ENCODE measurements around the gene HAS3. TPM values are rescaled to one million over a fixed set of nuclear protein-coding genes. Genes with fewer than 3 reads are reported as not detected.
"Not testable (repeated sequence)": the region's sequence is repeated elsewhere in the genome, so short reads cannot be mapped to it uniquely, and the experiment has no call there.

HAS3 gene
- total RNA-seq, 6 experiments from 2014 or later, result 1.5 to 2.1 (median 1.5) TPM

DNA sequence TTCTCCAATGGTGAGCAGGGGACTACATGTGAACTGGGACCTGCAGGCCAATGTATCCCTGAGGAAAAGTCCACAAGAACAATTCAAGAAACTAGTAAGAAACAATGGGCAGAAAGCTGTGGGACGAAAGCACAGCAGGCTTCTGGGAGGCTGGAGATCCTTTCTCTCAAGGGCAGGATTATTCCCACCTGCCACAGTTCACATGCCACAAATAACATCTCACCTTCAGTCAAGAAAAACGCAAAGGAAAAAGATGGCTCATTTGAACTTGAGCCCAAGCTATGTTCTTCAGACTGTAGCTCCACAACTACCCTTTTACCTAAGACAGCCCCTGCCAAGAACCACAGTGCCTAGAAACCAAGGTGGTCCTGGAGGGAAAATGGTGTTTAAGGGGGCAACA is 13.0 kb downstream of the HAS3 start:
- no peaks in the 10 kb centered on the region for H3K4me1 Mint-ChIP-seq (ENCODE audit: low read depth)
- peaks cover 16% of the 10 kb centered on the region for H3K36me3 Mint-ChIP-seq (ENCODE audit: low read depth)
- TF ChIP-seq CTCF (IDR thresholded peaks at IDR 0.05), result no peak
- H3K9me3 Mint-ChIP-seq, result no peaks in the 10 kb centered on the region
- no peak overlapping the region for H3K27ac Mint-ChIP-seq
- peaks cover 2% of the 10 kb centered on the region; the same call in 1 of the 2 replicates for H3K27me3 Mint-ChIP-seq (ENCODE audit: insufficient read depth)
- no peak overlapping the region for H3K4me3 Mint-ChIP-seq
- no peak for DNase-seq

- Mint-ChIP-seq H3K4me3 (no peak overlapping the region), H3K27me3 (ENCODE audit: insufficient read depth) (peaks cover 2% of the 10 kb centered on the region; the same call in 1 of the 2 replicates), H3K36me3 (ENCODE audit: low read depth) (peaks cover 16% of the 10 kb centered on the region), H3K27ac (no peak overlapping the region), H3K9me3 (no peaks in the 10 kb centered on the region), H3K4me1 (ENCODE audit: low read depth) (peaks cover 2% of the 10 kb centered on the region)
- TF ChIP-seq CTCF (IDR thresholded peaks at IDR 0.05), result no peak
- DNase-seq, result no peak
Measured at GRCh38 chr16:69118994-69119393, 13.5 kb downstream of the HAS3 start.

DNA sequence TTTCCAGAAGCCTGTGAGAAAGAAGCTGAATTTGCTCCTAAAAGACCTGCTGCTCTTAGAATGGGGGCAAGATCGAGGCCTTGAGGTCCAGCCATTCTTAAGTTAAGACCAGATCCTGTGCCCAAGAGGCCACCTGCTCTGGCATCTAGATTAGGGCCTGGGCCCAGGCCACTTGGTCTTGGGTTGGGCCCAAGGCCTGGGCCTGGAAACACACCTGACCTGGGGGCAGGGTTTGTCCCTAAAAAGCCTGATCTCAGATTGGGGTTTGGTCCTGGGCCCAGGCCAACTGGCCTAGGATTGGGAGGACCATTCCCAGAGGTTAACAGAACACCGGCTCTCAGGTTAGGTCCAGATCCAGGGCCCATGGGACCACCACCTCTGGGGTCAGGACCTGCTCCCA is 14.1 kb downstream of the HAS3 start:
- no peak overlapping the region for H3K27ac Mint-ChIP-seq
- H3K36me3 Mint-ChIP-seq (ENCODE audit: low read depth), result peaks cover 15% of the 10 kb centered on the region
- peaks cover 6% of the 10 kb centered on the region for H3K4me1 Mint-ChIP-seq (ENCODE audit: low read depth)
- no peak for DNase-seq
- no peaks in the 10 kb centered on the region for H3K9me3 Mint-ChIP-seq
- H3K4me3 Mint-ChIP-seq, result no peak overlapping the region
- peaks cover 2% of the 10 kb centered on the region; the same call in 1 of the 2 replicates for H3K27me3 Mint-ChIP-seq (ENCODE audit: insufficient read depth)
- TF ChIP-seq CTCF (IDR thresholded peaks at IDR 0.05), result no peak

- peaks cover 6% of the 10 kb centered on the region for H3K4me1 Mint-ChIP-seq (ENCODE audit: low read depth)
- no peak for TF ChIP-seq CTCF (IDR thresholded peaks at IDR 0.05)
- no peak overlapping the region for H3K27ac Mint-ChIP-seq
- no peaks in the 10 kb centered on the region for H3K9me3 Mint-ChIP-seq
- peaks cover 9% of the 10 kb centered on the region for H3K36me3 Mint-ChIP-seq (ENCODE audit: low read depth)
- no peak overlapping the region for H3K4me3 Mint-ChIP-seq
- DNase-seq, result no peak
- no peaks in the 10 kb centered on the region; the same call in 1 of the 2 replicates for H3K27me3 Mint-ChIP-seq (ENCODE audit: insufficient read depth)
Measured at GRCh38 chr16:69120096-69120664, 14.7 kb downstream of the HAS3 start.

GRCh38 chr16:69123910-69124309 is 18.5 kb downstream of the HAS3 start:
- H3K27me3 Mint-ChIP-seq (ENCODE audit: insufficient read depth), result no peaks in the 10 kb centered on the region; the same call in 1 of the 2 replicates

GRCh38 chr16:69124406-69124805 is 19.0 kb downstream of the HAS3 start:
- H3K4me3 Mint-ChIP-seq; H3K9me3 Mint-ChIP-seq; H3K27ac Mint-ChIP-seq; DNase-seq; H3K27me3 Mint-ChIP-seq (ENCODE audit: insufficient read depth); H3K36me3 Mint-ChIP-seq (ENCODE audit: low read depth): not testable (repeated sequence)
- H3K4me1 Mint-ChIP-seq (ENCODE audit: low read depth), result peaks cover 23% of the 10 kb centered on the region

More at GRCh38 chr16:69123910-69124309, 18.5 kb downstream of the HAS3 start:
- Mint-ChIP-seq H3K4me1 (ENCODE audit: low read depth) (peaks cover 22% of the 10 kb centered on the region), H3K27ac (peak overlapping the region; percentile 61), H3K36me3 (ENCODE audit: low read depth) (peaks cover 5% of the 10 kb centered on the region), H3K9me3 (no peaks in the 10 kb centered on the region), H3K4me3 (no peak overlapping the region)
- peak; percentile 62 for DNase-seq
- peak; percentile 90 for TF ChIP-seq CTCF (IDR thresholded peaks at IDR 0.05)

- H3K36me3 Mint-ChIP-seq (ENCODE audit: low read depth); DNase-seq; H3K4me3 Mint-ChIP-seq; H3K27me3 Mint-ChIP-seq (ENCODE audit: insufficient read depth); H3K9me3 Mint-ChIP-seq; H3K27ac Mint-ChIP-seq: not testable (repeated sequence)
- H3K4me1 Mint-ChIP-seq (ENCODE audit: low read depth), result peaks cover 29% of the 10 kb centered on the region
Measured at GRCh38 chr16:69124961-69125360, 19.5 kb downstream of the HAS3 start.
